HG03439 (cell line): ENCODE measurements around the gene MRPL3.
A peak's percentile ranks its signal among the peaks of the same experiment; 100 is the strongest.

Experiments used
- ATAC-seq: cut with Tn5 transposase; IDR thresholded peaks from one replicate; pipeline ENCODE4 v1.9.1; 2021; ENCODE audit warnings: mild to moderate bottlenecking, moderate library complexity; ENCODE audit not compliant: unreplicated experiment

Gene MRPL3

DNA sequence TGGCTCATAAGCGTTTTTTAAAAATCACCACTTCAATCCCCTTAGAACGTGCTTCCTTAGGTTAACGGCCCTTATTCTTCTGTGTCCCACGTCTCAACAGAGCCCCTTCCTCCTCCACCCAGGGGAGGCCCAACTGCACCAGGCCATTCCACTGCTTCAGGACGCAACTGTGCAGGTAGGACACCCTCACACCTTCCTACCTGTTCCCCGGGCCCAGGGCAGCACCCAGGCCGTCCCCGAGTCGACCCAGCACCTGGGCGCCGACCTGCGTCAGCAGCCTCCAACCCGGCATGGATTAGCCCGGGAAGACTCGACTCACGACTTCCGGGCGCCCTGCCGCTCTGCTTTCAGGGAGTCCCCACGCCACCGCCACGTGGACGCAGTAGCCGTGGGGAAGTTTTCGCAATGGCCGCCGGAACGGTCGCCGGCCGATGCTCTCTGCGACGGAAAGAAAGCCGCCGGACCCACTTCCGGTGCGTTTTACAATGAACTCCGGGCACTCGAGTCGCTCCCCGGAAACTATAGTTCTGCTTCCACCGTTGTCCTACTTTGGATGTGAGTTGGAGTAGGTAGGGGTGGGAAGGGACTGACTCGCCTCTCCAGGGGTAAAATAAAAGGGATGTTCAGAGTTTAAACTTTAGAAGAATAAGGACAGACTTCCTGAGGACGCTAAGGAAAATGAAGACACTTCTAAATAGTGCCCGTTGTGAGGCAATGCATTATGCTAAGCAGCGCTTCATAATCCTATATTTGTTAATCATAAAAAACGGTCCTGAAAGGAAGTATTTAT is at the start of gene MRPL3:
Gene MRPL3, minus strand, starts transcription at position 442 of the 790 bp plus-strand sequence. Its CDS starts 150 bp downstream, at position 292.
- peak; percentile 98 for ATAC-seq

DNA sequence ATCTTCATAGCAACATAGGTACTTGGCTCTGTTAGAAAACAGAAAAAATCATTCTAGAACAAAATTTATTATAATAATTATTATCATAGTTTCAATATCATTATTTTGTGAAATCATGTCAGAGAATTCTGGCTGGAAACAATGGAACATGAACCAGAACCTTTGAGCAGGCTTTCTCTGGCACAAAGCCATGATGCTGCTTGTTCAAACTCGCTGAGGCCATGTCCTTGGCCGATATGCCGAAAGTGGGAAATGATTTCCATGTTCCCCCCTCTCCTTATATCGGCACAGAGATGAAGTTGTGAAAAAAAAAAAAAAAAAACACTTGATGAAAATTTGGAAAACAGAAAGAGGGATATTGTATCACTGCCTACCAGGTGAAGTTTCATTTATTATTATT is 49.0 kb upstream of the MRPL3 start:
- ATAC-seq, result no peak

DNA sequence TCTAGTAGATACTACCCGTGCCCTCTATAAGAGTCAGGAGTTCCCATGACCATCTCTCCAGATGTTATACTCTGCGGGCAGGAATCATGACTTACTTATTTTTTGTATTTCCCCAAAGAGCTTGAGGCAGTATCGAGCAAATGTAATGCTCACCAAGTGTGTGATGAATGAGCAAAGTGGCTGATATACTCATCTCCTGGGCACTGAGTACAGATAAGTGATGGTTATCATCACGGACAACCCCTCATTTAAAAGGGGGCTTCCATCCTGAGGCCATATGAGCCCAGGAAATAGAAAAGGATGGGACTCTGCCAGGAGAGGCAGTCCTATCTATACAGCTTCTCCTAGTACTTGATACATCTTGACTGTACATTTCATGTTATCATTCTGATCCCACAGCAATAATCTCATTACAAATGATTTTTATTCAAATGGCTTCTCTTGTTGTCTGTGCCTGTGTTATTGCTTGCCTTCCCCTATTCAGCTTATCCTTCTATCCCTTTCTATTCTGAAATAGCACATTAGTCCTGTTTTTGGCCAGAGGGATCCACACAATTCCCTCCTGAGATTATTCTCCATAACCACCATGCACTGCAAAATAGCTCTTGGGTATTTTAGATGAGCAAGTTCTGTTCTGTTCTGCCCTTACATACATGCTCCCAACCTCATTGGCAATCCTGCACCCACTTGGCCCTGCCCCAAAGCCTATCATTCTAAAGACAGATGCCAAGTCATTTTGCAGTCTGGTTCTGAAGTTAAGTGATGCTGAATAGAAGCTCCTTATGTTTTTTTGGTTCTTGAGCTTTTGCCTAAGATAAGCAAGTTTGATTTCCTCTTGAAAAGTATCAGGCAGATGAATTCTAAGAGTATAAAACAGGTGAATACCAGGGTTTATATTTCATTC is 48.0 kb upstream of the MRPL3 start:
- no peak for ATAC-seq

DNA sequence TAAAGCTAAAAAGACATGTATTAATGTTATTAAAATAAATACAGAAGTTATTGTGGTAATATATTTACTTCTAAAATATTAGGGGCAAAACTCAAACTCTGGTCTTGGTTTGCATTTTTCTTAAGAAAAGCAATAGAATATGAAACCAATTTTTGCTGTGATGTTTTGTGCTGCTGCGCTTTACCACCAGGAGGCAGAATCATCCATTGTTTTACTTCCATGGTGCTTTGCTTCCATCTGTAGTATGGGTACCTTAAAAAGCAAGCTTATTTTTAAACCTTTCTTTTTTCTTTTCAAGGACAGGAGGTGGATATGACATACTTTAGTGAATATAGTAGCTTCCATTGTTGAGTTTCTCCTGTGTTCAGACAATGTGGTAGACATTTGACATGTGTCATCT is 46.6 kb upstream of the MRPL3 start:
- ATAC-seq, result no peak

DNA sequence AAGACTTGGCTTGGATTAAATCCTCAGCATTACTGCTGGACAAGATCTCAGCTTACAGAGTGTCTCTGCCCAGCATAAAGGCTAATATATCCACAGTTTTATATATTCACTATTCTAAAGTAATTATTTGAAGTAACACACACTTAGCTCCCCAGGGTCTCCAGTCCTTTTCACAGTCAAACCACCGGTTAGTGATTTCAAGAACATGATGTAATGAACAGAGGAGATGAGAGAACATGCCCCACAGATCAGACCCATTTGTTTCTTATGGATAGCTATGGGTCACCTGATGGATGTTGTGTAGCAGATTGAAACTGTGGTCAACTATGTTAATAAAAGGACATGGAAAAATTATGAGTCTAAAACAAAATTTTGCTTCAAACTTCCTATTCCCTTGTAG is 44.8 kb upstream of the MRPL3 start:
- no peak for ATAC-seq

DNA sequence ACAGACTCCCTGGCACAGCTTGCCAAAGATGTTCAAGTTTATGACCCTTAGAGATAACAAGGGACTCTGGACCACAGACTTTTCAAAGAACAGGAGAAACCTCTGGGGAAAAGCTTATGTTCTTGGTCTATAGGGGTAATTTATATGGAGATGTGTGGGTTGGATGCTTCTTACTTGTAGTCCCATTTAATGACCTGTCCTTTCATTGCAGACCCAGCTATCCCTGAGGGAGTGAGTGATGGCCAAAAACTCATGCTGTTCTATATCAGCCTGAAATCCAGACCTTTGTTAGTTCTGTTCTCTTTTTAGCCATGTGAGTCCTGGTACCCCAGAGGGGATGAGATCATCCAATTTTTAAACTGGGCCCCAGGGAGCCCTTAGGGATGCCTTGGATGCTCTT is 43.7 kb upstream of the MRPL3 start:
- no peak for ATAC-seq

DNA sequence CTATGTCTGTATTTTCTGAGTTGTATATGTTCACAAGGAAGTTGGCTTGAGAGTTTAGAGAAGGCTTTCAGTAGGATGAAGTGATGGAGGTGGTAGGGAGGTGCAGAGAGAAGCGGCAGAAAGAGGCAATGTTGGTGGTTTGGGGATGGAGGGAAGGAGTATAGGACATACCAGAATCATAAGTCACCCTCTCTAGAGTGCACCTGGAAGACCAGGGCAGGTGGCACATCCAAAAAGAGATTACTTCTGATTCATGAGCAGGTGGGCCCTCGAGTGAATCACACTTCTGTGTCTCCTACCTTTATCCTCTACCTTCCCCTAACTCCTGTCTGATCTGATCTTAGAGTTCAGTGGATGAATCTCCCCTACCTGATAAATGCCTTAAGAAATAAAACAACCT is 41.8 kb upstream of the MRPL3 start:
- no peak for ATAC-seq

DNA sequence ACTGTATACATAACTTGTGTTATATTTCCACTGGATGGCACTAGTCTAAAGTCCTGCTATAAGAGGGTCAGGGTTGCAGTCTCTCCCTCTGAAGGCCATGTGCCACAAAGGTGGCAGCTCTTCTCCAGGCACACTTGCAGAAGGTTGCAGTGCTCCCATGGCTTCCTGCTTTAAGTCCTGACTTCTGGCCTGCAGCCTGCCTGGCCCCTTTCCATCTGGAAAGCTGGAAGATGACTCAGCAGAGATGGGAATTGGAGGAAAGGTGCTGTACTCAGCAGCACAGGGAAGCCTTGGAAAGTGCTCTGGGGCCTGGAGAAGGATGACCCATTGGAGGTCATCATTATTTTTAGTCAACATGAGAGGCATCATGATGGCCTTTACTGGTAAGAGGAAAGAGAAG is 40.9 kb upstream of the MRPL3 start:
- ATAC-seq, result no peak

DNA sequence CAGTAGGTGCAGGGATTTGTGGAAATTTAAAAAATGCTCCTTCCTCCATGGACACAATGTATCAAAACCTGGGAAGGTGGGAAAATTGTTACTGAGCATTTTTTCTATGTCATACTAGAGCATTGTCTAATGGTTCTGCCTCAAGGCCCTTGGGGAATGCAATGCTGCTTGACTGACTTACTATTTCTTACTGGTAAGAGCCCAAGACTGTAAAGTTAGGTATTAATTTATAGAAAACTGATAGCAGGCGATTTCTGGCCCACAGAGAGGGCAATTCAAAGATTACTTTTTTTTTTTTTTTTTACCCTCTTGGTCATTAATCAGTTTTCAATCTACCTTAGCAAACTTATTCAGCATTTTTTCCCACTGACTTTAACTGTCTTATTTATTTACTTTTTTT is 38.5 kb upstream of the MRPL3 start:
- ATAC-seq, result no peak

DNA sequence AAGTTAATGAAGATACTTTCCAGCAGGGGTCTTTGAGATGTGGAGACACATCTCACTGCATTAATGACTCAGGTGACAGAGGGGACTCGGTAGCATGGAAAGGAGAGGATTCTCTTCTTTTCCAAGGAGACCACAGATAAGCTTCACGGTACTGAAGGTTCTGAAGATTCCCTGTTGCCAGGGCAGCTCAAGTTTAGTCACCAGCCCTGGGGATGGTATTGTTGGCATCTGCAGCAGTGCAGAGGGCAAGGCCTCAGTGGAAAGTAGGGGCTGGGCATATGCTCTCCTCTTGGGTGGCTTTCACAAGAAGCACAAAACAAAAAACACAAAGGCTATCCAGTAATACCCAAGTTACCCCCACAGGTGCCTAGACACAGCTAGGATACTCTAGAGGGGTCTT is 38.0 kb upstream of the MRPL3 start:
- ATAC-seq, result no peak

DNA sequence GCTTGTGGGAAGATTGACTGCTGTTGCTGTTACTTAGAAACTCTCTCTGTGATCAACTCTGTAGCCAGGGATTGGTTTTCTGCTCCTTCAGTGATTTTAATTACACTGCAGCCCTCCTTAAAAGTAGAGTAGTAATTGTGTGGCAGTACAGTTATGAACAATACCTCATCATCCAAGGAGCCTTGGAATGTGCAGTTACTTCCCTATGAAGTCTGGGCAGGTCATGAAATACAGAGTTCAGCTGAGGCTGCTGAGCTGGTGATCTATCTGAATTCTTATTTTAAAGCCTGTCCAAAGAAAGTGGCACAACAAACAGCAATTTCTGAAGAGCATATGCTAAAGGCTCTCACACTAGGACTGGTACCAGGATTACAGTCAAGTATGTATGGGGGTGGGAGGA is 37.4 kb upstream of the MRPL3 start:
- no peak for ATAC-seq

DNA sequence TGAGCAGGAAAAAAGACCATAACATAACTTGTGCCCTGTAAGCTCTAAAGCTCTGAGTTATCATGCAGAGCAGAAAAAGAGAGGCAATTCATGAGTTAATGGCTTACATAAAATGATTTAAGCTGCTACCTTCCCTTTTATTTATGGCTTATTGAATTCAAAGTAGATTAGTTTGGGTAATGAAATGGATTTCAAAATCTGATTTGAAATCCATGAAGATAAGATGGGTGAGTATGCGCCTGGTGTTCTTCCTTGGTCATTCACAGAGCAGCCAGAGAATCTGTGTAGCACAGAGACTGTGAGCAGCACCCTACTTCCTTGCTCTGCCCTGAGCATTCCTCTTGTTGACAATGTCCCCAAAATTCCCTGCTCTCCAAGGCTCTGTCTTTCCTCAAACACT is 36.2 kb upstream of the MRPL3 start:
- ATAC-seq, result no peak

DNA sequence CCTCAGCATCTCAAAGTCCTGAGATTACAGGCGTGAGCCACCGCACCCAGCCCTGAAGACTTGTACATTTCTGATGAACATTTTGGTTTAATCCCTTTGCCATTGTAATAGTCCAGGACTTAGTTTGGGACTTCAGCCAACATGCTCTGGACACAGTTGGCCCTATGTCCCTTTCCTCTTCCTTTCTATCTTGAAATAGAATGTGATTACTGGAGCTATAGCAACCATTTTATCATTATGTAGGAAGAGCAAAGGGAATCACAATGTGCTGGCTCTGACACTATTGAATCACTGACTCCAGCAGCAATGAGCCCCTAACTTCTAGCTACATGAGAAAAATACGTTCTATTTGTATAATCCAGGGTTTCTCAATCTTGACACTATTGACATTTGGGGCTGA is 34.8 kb upstream of the MRPL3 start:
- no peak for ATAC-seq

DNA sequence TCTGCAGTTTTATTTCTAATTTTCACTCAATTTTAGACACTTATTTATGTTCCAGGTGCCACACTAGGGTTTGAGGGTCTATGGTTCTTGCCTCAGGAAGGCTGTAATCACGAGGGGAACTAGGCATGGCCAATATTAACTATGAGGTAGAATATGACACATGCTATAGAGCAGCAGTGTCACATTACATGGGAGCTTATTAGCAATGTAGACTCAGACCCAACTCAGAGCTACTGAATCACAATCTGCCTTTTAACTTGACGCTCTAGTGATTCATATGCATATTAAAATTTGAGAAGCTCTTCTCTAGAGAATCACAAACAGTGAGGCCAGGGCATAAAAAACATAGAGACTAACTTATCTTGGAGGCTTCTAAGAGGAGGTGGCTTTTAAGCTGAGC is 32.8 kb upstream of the MRPL3 start:
- no peak for ATAC-seq

DNA sequence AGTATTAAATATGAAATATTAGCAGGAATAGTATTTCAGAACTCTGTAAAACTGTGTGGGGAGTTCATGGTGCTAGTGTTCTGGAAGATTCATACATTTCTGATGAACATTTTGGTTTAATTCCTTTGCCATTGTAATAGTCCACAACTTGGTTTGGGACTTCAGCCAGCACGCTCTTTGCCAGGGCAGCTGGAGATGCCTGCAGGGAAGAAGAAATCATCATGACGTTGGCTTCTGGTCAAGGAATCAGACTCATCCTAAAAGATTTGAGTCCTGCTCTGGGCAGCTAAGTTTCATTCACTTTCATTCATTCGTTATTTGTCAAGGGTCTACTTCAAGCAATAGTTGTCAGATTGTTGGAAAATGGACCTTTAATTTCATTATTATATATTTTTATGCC is 32.4 kb upstream of the MRPL3 start:
- no peak for ATAC-seq

DNA sequence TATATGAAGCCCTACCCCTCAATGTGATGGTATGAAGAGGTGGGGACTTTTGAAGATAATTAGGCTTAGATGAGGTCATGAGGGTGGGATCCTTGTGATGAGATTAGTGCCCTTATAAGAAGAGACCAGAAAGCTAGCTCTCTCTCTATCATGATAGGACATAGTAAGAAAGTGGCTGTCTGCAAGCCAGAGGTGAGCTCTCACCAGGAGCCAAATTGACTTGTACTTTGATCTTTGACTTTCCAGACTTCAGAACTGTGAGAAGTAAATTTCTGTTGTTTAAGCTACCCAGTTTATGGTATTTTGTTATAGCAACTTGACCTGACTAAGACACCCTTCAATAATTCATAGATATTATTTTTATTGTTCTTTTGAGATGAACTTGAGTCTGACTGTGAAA is 29.9 kb upstream of the MRPL3 start:
- no peak for ATAC-seq

DNA sequence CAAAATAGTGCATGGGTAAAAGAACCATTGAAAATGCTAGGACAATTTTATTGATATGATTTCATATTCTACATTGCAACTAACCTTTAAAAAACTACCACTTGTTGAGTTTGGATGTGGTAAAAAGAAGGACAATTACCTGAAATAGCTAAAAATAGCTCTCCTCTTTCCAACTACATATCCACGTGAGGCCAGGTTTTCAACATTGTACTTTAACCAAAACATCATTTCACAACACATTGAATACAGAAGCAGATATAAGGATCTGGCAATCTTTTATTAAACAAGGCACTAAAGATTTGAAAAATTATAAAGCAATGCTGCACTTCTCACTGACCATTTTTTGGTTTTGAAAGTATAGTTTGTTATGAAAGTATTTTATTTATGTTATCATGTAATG is 28.1 kb upstream of the MRPL3 start:
- ATAC-seq, result no peak

DNA sequence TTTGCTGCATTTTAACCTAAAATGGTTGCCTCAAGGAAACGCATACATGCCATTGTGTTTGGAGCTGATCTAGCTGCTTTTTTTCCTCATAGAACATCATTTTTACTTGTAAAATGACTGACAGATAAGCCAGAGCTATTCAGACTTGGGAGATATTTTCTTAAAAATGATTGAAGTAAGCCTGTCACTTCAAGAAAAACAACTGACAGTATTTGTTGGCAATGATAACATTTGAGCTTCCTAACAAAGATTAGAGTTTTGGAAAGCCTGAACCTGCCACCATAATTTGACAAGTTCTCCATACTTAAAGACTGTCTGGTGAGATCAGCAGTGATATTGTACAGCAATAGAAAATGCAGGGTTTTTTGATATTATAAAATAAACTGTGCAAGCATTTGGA is 27.6 kb upstream of the MRPL3 start:
- no peak for ATAC-seq

DNA sequence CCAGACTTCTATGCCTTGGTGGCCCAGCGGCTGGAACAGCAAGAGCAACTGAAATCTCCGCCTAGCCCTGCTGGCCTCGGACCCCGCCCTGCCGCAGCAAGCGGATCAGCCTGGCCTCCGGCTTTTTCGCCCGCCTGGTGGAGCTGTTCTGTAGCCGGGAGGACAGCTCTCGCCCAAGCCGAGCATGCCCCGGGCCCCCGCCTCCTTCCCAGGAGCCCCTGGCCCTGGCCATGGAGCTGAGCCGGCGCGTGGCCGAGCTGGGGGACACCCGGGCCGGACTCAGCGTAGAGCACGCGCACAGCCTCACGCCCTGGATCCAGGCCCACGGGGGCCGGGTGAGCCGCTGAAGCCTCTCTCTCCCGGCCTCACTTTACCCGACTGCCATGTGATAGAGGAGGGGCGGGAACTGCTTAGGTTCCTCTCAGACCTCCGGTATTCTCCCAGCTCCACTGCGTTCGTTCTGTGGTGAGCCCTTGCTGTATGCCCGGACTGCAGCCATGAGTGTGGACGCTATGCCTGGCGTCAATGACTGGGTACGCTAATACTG is 24.1 kb upstream of the MRPL3 start:
- ATAC-seq, result no peak

DNA sequence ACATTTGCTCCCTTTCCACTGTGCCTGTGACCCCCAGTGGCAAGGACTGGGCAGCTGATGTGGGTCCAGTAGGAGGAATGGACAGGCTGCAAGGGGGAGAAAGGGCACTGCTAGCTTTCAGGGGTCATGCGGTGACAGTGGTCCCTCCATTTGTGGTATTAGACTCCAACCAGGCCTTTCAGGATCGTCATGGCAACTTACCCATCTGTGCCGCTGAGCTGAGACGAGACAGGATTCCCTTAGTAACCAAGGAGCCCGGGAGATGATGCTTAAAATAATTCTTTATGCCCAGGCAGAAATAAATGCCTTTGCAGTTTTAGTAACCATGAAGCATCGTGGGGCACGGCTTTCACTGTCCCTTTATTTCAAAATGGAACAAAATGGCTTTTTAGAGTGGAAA is 15.9 kb upstream of the MRPL3 start:
- no peak for ATAC-seq

DNA sequence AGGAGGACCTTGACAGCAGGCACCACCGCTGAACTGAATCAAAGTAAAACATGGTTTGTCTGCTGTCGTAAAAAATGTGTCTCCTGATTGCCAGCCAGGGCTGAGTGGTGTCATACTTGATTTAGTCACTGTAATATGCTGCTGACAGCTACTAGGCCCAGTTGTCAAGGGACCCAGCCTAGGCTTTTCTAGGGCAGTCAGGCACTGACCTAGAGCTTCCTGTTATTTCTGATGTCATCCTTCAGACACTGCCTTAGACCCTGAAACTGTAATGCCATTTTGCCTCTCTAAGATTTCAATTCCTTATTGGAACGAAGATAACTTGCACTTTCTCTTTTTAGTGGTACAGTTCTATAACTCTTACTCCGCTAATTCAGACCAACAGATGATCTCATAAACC is 2.6 kb upstream of the MRPL3 start:
- ATAC-seq, result no peak

DNA sequence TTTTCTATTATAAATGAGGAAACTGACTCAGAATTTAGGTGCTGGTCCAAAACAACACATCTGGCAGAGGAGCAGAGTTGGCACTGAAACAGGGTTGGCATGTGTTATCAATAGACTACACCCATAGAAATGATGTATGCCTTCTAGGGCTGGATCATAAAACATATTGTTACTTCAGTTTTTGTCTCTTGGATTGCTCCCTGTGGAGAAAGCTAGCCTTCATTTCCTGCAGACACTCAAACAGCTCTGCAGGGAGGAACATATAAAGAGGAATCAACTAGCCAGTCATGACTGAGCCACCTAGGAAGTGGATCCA is 507 bp upstream of the MRPL3 start:
- peak; percentile 14 for ATAC-seq
